GM18861 (cell line): ENCODE data around the gene DGKB.
"Not testable (repeated sequence)": the region's sequence is repeated elsewhere in the genome, so short reads cannot be mapped to it uniquely, and the experiment has no call there.

ENCODE experiments used
- ATAC-seq: cut with Tn5 transposase; IDR thresholded peaks from one replicate; pipeline ENCODE4 v1.9.1; 2021; ENCODE audit not compliant: unreplicated experiment

Gene DGKB

GRCh38 chr7:14332155-14332554, 570.4 kb downstream of the DGKB start:
- ATAC-seq: no peak

- no peak for ATAC-seq
These were observed 577.8 kb downstream of the DGKB start for GRCh38 chr7:14324767-14325166.

DNA sequence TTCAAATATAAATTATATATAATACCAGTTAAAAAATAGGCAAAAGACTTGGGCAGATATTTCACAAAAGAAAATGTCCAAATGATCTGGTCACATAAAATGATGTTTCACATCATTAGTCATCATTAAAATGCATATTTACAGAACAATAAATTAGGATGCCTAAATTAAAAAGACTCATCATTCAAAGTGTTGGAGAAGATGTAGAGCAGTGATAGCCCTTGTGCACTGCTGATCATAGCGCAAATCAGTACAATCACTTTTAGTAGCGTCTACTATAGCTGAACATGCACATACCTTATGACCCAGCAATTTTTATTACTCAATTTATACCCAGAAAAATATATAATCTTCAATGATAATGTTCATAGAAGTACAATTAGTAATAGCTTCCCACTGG, 579.8 kb downstream of the DGKB start:
- no peak for ATAC-seq

DNA sequence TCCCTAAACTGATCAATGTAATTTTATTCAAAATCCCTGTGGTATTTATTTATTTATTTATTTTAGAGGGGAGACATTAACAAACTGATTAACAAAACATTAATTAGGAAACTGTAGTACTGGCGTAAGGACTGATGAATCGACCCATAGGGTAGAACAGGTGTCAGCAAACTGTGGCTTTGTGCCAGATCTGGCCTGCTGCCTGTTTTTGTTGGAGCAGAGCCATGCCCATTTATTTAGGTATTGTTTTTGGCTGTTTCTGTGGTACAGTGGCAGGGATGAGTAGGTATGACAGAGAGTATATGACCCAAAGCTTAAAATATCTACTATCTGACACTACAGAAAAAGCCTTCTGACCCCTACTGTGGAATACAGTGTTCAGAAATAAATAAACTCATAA, 580.6 kb downstream of the DGKB start:
- ATAC-seq: no peak

DNA sequence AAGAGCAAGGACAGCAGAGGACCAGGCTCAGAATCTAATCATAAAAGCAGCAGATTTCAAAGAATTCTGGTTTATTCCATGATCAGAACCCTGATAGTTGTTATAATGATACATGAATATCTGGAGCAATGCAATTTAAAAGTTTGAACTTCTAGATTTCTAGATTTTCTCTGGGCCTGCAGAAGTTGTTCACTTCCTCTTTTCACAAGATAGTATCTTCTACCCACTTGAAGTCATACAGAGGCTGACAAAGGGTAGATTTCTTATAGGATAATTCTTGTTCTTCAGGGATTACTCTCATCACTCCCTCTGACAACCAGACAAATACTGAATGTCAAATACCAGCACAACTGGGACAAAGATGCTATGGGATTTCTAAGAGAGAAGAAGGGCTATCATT, 593.1 kb downstream of the DGKB start:
- ATAC-seq: no peak

- no peak for ATAC-seq
These were observed 597.2 kb downstream of the DGKB start for GRCh38 chr7:14305233-14305866.

DNA sequence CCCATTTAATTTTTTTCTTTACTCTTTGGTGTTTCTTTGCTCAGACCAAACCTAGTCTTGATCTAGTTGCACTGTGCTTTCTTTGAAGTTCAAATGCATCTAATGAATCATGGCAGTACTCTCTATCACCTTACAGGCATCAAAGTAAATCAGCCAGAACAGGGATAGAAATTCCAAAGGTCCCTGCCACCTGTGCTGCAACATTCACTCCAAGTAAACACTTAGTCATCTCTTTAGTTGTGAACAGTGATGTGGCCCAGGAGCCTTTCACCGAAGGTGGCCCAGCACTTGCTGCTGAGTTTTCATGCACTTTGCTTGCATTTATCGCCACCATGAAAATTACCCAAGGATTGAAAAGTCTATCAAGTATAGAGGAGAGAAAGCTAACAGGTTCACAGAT, 599.0 kb downstream of the DGKB start:
- no peak for ATAC-seq

- no peak for ATAC-seq
These were observed 607.9 kb downstream of the DGKB start for GRCh38 chr7:14294637-14295036.

GRCh38 chr7:14293434-14293833, 609.1 kb downstream of the DGKB start:
- no peak for ATAC-seq

DNA sequence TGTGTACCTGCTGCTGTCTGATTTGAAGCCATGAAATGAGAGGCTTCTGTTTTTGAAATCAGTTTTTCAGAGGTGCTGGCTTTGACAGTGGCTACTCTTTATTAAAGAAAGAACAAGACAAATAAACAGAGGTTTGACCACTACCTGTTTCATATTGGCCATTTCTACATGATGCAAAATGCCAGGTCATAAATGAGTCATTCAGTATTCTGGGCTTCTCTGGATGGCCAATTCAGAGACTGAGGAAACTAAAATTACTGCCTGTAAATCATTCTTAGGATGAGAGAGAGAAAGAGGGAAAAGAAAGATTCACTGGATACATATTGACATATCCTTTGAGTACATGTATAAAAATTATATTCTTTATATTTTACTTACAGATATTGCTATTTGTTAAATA, 609.8 kb downstream of the DGKB start:
- no peak for ATAC-seq

DNA sequence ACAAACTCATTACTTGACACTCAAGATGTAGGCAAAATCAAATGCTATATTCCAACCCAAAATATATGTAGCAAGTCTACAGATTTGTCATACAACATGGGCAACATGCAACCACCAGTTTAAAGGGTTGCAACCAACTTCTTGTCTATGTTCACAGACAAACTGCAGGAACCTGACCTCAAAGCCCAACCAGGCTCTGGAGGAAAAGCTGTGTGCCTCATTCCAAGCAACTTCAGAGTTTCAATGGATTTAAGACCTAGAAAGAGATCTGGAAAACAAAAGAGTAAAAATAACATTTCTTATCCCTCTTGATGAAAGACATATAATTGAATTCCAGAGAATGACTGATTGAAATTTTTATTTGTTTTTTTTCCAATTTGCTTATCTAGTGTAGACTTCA, 612.6 kb downstream of the DGKB start:
- no peak for ATAC-seq

- ATAC-seq: no peak
These were observed 613.9 kb downstream of the DGKB start for GRCh38 chr7:14288701-14289100.

GRCh38 chr7:14287398-14287797, 615.2 kb downstream of the DGKB start:
- no peak for ATAC-seq

GRCh38 chr7:14286036-14286435, 616.5 kb downstream of the DGKB start:
- no peak for ATAC-seq

DNA sequence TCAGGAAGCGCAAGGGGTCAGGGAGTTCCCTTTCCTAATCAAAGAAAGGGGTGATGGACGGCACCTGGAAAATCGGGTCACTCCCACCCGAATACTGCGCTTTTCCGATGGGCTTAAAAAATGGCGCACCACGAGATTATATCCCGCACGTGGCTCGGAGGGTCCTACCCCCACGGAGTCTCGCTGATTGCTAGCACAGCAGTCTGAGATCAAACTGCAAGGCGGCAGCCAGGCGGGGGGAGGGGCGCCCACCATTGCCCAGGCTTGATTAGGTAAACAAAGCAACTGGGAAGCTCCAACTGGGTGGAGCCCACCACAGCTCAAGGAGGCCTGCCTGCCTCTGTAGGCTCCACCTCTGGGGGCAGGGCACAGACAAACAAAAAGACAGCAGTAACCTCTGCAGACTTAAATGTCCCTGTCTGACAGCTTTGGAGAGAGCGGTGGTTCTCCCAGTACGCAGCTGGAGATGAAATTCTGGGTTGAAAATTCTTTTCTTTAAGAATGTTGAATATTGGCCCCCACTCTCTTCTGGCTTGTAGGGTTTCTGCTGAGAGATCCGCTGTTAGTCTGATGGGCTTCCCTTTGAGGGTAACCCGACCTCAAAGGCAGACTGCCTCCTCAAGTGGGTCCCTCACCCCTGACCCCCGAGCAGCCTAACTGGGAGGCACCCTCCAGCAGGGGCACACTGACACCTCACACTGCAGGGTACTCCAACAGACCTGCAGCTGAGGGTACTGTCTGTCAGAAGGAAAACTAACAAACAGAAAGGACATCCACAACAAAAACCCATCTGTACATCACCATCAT, 623.3 kb downstream of the DGKB start:
- not testable (repeated sequence) for ATAC-seq

DNA sequence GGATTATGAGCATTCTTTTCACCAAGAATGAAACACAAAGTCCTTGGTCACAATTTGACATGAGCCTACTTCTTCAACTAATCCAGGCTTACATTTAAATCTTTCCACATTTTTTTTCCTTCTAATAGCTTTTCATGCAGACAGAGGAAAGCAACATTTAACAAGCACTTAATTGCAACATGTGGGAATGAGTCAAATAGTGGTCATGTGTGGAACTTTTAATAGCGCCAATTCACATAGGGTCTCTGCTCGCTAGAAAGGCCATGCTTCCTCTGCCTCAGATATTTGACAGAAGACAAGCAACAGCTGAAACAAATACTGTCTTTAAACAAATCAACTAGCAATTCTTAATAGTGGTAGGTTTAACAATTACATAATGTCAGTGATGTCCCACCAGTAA, 627.2 kb downstream of the DGKB start:
- no peak for ATAC-seq

DNA sequence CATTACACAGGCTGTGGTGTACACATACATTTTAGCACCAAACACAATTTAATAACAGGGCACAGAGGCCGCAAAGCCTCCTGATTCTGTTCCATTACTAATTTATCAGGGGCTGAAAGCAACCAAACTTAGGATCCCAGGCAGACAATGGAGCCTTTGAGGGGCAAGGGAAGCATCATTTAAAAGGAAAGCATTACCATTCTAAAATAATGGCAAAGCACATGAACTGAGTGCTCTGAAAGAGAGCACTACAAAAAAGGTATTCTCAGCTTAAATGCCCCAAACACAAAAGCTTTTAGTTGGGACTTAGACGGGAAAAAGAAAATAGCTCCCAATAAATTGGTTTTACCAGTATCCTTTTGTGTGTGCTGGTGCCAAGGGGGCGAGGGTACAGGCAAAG, 631.1 kb downstream of the DGKB start:
- no peak for ATAC-seq

GRCh38 chr7:14270099-14270498, 632.5 kb downstream of the DGKB start:
- no peak for ATAC-seq

GRCh38 chr7:14260011-14260410, 642.5 kb downstream of the DGKB start:
- no peak for ATAC-seq

DNA sequence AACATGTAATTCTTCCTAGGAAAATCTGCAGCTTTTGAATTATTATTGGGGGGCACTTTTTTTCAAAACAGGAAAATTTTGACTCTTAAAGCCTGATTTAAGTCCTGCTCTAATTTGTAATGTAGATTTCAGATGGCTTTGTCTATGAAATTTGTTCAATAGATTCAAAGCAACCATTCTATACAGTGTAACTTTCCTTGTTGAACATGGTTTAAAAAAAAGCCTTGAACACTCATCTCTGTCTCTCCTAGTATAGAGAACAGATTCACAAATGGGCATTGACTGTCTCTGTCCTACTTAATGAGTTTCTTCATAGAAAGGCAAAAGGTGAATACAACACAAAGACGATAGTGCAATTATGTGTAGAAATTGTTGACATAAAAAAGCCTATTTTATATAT, 643.7 kb downstream of the DGKB start:
- ATAC-seq: no peak

DNA sequence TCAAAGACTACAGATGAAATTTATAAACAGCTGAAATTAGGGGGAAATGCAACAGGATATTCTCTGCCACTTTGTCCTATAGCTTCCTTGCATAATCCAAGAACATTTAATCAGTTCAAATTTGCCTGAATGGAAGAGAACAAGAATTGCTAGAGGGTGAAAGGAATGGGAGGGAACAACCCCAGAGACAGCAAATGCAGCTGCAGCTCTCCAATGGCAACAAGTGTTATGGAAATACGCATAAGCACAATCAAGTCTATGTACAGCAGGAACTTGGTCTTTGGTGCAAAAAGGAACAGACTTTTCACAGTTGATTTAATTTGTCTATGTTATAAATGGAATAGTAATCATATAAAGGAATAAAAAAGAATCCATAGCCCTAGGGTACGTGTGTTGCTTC, 644.1 kb downstream of the DGKB start:
- no peak for ATAC-seq

- ATAC-seq: no peak
These were observed 650.1 kb downstream of the DGKB start for GRCh38 chr7:14252458-14252857.

- no peak for ATAC-seq
These were observed 660.4 kb downstream of the DGKB start for GRCh38 chr7:14242175-14242574.
